Measurements from ENCODE around the gene SPINDOC.
"Not testable (repeated sequence)": the region's sequence is repeated elsewhere in the genome, so short reads cannot be mapped to it uniquely, and the experiment has no call there.

Gene SPINDOC
- total RNA-seq, result 8.6 to 9.4 reads per million in 2 donors

- DNase-seq, result peak; percentile 56 to 77 (median 65)
Observed at GRCh38 chr11:63813035-63813562, at the start of gene SPINDOC. Gene SPINDOC (plus strand): TSS chr11:63813456. CDS start chr11:63813687, 231 bp downstream.

DNA sequence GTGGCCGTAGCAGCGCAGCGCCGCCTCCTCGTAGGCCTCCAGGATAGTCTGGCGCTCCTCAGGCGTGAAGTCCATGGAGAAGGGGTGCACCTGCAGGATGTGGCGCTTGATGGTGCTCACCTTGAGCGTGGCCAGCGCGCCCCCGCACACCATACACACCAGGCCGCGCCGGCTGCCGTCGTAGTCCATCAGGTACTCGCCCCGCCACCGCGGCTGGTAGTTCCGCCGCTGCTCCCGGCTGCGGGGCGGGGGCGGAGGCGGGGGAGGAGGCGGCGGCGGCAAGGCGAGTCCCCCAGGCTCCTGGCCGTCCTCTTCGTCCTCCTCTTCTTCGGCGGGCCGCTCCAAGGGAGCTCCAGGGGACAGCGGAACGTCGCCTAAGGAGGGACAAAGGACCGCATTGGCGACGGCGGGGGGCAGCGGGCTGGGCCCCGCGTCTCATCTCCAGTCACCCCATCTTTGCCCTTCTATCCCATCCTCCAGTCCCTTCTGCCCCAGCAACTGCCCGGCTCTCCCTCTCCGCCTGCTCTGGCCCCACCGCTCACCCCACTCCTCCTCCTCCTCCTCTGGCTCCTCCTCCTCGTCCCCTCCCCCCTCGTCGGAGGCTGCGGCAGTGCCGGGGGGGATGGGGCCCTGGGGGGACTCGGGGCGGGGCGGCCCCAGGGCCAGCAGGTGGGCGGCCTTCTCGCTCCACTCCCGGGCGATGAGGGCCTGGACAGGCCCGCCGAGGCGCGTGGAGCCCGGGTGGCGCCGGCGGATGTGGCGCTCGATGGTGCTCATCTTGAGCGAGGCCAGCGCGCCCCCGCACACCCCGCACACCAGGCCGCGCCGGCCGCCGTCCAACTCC is 49.5 kb upstream of the SPINDOC start:
- DNase-seq, result no peak

- no peak for DNase-seq
Observed at GRCh38 chr11:63764340-63764678, 48.9 kb upstream of the SPINDOC start.

DNA sequence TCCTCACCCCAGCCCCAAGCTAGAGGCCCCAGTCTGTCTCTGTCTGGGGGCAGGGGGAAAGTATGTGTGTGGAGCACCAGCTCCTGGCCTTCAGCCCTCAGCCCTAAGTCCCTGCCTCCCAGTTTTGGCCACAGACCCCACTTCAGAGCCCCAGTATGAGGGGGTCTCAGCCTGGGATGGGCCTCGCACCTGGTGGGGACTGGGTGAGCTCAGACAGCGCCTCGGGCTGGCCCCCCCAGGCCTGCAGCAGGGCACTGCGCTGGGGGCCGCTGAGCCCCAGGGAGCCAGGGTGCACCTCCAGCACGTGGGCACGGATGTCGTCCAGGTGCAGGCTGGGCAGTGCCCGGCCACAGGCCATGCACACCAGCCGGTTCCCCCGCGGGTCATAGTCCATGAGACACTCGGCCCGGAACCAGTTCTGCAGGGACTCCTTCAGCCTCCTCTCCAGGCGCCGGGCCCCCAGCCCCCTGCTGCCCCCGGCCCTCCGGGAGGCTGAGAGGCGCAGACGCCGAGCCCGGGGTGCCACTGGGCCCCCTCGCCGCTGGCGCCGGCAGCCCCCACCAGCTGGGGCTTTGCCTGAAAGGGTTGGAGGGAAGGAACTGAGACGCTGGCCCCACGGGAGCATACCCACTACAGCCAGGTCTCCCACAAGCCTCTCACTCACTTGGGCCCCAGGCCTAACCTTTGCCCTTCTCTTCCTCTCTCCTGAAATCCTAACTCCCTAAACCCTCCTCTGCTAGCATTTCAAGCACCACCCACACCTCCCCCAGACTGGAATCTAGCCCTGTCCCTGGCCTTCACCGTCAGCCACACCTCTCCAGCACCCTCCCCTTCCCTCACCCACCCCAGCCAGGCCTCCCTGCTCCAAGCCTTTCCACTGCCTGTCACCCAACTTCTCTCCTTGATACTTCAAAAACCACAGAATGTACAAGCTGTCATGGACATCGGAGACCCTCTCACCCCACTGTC is 48.3 kb upstream of the SPINDOC start:
- no peak for DNase-seq

GRCh38 chr11:63765688-63766241 is 47.5 kb upstream of the SPINDOC start:
- no peak for DNase-seq

- DNase-seq, result no peak
Observed at GRCh38 chr11:63766531-63767235, 46.6 kb upstream of the SPINDOC start.

- DNase-seq, result no peak
Observed at GRCh38 chr11:63767267-63767564, 46.0 kb upstream of the SPINDOC start.

- DNase-seq, result peak in 3 of 5 experiments; percentile 25 to 55 (median 29)
Observed at GRCh38 chr11:63767565-63768236, 45.6 kb upstream of the SPINDOC start.

DNA sequence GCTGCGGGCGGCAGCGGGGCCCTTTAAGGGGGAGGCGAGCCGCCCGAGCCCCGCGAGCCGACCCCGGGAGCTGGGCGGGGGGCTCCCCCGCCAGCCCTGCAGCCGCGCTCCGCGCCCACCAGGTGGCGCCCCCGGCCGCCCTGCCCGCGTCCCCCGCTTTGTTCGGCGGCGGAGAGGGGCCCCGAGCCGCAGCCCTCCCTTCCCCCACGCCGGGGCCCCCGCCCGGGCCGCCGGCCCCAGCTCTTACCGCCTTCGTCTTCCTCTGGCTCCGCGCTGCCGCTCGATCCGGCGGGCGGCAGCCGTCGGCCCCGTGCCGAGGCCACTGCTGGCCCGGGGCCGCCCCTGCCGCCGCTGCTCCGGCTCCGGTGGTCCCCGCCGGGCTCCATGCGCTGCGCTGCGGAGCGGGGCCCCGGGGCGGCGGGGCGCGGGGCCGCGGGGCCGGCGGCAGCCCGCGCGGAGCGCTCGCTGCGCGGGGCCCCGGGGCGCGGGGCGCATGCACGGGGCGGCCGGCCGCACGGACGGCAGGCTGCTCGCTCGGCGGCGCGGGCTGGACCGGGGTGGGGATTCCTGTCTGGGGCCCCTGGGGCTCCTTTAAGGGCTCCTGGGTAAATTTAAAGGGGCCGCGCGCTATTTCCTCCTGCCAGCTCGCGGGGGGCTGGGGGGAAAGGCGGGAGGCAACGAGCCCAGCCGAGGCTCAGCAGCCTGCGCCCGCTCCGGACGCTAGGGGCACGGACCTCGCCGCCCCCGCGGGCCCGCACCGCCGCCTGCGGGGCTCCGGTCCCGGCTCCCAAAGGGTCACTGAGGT is 44.8 kb upstream of the SPINDOC start, which contains the start of gene ZFTA:
ZFTA (minus strand) TSS at position 539 of the 805 bp plus-strand sequence; CDS start at position 386, 153 bp downstream.
- DNase-seq, result peak; percentile 31 to 56 (median 51)

GRCh38 chr11:63769042-63769713 is 44.1 kb upstream of the SPINDOC start:
- DNase-seq, result peak in 3 of 5 experiments; percentile 15 to 30 (median 18)

- no peak for DNase-seq
Observed at GRCh38 chr11:63769714-63770455, 43.4 kb upstream of the SPINDOC start.

DNA sequence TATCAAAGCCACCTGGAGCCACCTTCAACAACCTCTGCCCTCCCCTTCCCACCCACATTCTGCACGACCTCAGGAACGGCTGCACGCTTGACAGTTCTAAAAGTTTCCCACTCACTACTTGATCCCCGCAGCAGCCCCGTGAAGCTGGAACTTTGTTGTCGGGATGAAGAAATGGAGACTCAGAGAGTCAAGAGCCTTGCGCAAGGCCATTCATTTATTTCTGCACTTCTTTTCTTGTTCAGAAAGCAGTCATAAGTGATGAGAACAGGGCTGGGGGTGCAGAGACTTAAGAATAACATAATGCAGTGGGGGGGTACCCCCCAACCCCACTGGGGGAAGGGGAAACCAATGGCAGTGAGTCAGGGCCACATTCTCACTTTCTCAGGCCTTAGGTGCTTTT is 42.5 kb upstream of the SPINDOC start:
- DNase-seq, result no peak

GRCh38 chr11:63771741-63772318 is 41.4 kb upstream of the SPINDOC start:
- DNase-seq, result not testable (repeated sequence)

- DNase-seq, result no peak
Observed at GRCh38 chr11:63775191-63775590, 38.1 kb upstream of the SPINDOC start.

GRCh38 chr11:63779039-63779438 is 34.2 kb upstream of the SPINDOC start:
- DNase-seq, result no peak

DNA sequence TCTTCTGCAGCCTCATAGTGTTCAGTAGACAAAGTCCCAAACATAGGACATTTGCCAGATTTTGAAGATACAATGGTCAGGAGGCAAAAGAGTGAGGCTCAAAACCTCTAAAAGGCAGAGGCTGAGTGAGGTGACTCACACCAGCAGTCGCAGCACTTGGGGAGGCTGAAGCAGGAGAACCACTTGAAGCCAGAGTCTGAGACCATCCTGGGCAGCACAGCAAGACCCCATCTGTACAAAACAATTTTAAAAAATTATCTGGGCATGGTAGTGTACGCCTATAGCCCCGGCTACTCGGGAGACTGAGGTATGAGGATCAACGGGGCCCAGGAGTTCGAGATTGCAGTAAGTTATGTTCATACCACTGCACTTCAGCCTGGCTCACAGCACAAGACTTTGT is 30.5 kb upstream of the SPINDOC start:
- DNase-seq, result no peak

GRCh38 chr11:63783925-63784592 is 29.2 kb upstream of the SPINDOC start:
- no peak for DNase-seq

GRCh38 chr11:63785823-63786222 is 27.4 kb upstream of the SPINDOC start:
- DNase-seq, result no peak
